Neutrophil (primary cell): Measurements from ENCODE around the gene RPS3.

ENCODE experiments used
- H3K27ac ChIP-seq: fragments of 200-600 bp; sonication (generic); 2 replicates; pipeline ENCODE4 v1.5.1; 2016; ENCODE audit warnings: mild to moderate bottlenecking, moderate library complexity
- H3K27me3 ChIP-seq: fragments of 200-600 bp; sonication (generic); 2 replicates; pipeline ENCODE4 v1.6.0; 2016; ENCODE audit warnings: mild to moderate bottlenecking
- H3K36me3 ChIP-seq: fragments of 200-600 bp; sonication (generic); 2 replicates; pipeline ENCODE4 v1.5.1; 2017
- H3K4me1 ChIP-seq, 2 experiments: fragments of 200-600 bp in 1 of 2; sonication (generic) in 1 of 2; 1 replicate in 1 of 2; 2 replicates in 1 of 2; pipeline versions ENCODE4 v1.5.1 to v1.6.1; 2013 to 2016; ENCODE audit warnings: low read depth in 1 of 2, low read length in 1 of 2, mild to moderate bottlenecking in 1 of 2, moderate library complexity in 1 of 2; ENCODE audit not compliant: control insufficient read depth in 1 of 2, insufficient read depth in 1 of 2
- H3K4me3 ChIP-seq, 2 experiments: fragments of 200-600 bp in 1 of 2; sonication (generic) in 1 of 2; 1 replicate in 1 of 2; 2 replicates in 1 of 2; pipeline ENCODE4 v1.5.1; 2013 to 2016; ENCODE audit warnings: low read depth in 1 of 2, low read length in 1 of 2, mild to moderate bottlenecking in 1 of 2, moderate library complexity in 1 of 2
- H3K9me3 ChIP-seq: fragments of 200-600 bp; sonication (generic); 2 replicates; pipeline ENCODE4 v1.5.1; 2016
- TF ChIP-seq, protein P1 (sequence below): fragments of 200-600 bp; sonication (generic); IDR thresholded peaks from 2 replicates; pipeline ENCODE4 v1.5.1; 2016; ENCODE audit warnings: antibody characterized with exemption

The RPS3 gene

DNA sequence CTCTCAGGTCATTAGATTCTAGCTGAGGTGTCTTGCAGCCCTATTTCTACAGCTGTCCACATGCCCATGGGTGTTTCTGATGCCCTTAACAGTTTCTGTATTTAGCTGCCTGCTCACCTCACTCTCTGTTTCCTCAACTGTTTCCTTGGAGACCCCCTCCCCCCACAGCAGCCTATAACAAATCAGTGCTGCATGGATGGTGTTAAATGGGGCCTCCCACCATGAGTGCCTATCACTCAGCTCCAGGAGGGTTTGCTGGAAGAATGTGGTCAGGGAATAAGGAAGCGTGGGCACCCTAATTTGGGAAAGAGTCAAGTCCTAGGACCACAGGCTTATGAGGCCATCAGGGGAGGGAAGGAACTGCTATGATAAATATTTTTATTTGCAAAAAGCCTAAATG is 25.1 kb downstream of the RPS3 start:
- Histone ChIP-seq H3K4me3 (no peak overlapping the region), H3K27ac (no peak overlapping the region), H3K36me3 (peaks cover 15% of the 10 kb centered on the region), H3K27me3 (peaks cover 31% of the 10 kb centered on the region), H3K4me1 (peaks cover 0 to 12% of the 10 kb centered on the region in 2 experiments), H3K9me3 (peaks cover 5% of the 10 kb centered on the region)
- TF ChIP-seq, protein P1, sequence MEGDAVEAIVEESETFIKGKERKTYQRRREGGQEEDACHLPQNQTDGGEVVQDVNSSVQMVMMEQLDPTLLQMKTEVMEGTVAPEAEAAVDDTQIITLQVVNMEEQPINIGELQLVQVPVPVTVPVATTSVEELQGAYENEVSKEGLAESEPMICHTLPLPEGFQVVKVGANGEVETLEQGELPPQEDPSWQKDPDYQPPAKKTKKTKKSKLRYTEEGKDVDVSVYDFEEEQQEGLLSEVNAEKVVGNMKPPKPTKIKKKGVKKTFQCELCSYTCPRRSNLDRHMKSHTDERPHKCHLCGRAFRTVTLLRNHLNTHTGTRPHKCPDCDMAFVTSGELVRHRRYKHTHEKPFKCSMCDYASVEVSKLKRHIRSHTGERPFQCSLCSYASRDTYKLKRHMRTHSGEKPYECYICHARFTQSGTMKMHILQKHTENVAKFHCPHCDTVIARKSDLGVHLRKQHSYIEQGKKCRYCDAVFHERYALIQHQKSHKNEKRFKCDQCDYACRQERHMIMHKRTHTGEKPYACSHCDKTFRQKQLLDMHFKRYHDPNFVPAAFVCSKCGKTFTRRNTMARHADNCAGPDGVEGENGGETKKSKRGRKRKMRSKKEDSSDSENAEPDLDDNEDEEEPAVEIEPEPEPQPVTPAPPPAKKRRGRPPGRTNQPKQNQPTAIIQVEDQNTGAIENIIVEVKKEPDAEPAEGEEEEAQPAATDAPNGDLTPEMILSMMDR = no peak

DNA sequence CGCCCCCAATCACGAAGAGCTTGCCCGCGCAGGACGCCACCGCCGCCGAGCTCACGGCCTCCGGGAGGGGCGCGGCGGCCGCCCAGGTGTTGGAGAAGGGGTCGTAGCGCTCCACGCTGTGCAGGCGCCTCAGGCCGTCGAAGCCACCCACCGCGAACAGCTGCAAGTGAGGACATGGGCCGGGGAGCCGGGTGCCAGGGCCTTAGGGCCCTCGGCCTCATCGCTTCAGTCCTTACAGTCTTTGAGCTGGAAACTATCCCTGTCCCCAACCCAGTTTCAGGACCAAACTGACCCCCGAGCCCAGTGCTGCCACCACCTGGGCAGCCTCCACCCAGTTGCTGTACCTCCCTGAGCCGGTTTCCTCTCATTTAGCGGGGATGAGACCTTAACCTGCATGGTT is 26.1 kb downstream of the RPS3 start:
- TF ChIP-seq, protein P1 = no peak

DNA sequence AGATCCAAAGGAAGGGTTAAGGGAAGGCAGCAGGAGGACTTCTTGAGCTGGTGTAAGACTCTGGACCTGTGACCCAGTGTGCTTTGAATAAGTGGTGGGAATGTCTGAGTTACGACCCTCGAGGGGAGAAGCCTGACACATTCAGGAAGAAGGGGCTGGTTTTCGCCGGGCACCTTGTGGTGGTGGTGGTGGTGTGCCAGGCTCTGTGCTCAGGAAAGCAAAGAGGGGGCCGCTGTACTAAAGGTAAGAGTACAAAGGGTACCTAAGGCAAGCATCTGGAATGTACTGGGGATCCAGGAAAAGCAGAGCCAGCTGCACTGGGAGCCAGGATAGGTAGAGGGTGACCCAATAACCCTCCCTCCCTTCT is 27.4 kb downstream of the RPS3 start:
- TF ChIP-seq, protein P1 = no peak
- H3K36me3 ChIP-seq = peaks cover 15% of the 10 kb centered on the region
- H3K4me3 ChIP-seq = no peak overlapping the region
- H3K27ac ChIP-seq = no peak overlapping the region
- peaks cover 6% of the 10 kb centered on the region for H3K9me3 ChIP-seq
- peaks cover 54% of the 10 kb centered on the region for H3K27me3 ChIP-seq
- peaks cover 10 to 25% of the 10 kb centered on the region in 2 experiments for H3K4me1 ChIP-seq

More for the DNA sequence above, 26.1 kb downstream of the RPS3 start:
- Histone ChIP-seq H3K4me1 (peaks cover 6 to 20% of the 10 kb centered on the region in 2 experiments), H3K4me3 (no peak overlapping the region), H3K27me3 (peaks cover 42% of the 10 kb centered on the region), H3K9me3 (peaks cover 6% of the 10 kb centered on the region), H3K36me3 (peaks cover 15% of the 10 kb centered on the region), H3K27ac (no peak overlapping the region)

DNA sequence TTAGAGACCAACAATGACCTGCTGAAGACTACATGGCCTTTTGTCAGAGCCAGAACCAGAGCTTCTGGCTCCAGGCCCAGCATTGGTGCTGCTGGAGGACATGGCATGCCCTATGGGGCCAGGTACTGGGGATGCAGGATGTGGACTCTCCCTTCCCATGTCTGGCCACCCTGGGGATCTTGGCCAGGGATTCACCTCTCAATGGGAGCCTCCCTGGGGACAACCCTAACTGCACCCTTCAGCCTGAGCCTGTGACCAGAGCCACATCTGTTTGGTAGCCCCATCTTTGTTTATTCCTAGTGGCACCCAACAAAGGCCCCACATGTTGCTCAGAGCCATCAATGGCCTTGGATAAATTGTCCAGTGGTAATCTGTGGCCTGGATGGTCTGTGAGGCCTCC is 27.9 kb downstream of the RPS3 start:
- Histone ChIP-seq H3K4me1 (peaks cover 10 to 25% of the 10 kb centered on the region in 2 experiments), H3K27ac (no peak overlapping the region), H3K9me3 (peaks cover 6% of the 10 kb centered on the region), H3K36me3 (peaks cover 14% of the 10 kb centered on the region), H3K27me3 (peaks cover 59% of the 10 kb centered on the region), H3K4me3 (no peak overlapping the region)
- TF ChIP-seq, protein P1 = no peak

DNA sequence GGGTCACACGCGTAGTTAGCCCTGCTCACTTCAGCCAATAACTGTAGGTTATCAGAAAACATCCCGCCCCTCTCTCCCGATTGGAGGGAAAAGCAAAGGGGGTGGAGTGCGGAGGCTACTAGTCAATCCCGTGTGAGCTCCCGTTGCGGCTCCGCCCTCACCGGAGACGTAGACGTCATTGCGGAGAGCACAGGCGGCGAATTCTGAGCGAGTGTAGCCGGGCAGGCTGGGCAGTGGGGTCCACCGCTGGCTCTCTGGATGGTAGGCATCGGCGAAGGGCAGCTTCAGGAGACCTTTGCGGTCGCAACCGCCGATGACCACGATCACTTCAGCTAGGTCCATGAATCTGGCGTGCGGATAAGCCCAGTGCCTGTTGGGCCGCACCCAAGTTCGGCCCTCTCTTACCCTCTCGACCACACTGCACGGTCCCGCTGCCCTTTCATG is 29.0 kb downstream of the RPS3 start:
- H3K27me3 ChIP-seq = peaks cover 70% of the 10 kb centered on the region
- H3K9me3 ChIP-seq = peaks cover 6% of the 10 kb centered on the region
- peaks cover 10 to 25% of the 10 kb centered on the region in 2 experiments for H3K4me1 ChIP-seq
- H3K4me3 ChIP-seq = peak overlapping the region in 1 of 2 experiments; percentile 51
- H3K36me3 ChIP-seq = peaks cover 5% of the 10 kb centered on the region
- H3K27ac ChIP-seq = no peak overlapping the region
- TF ChIP-seq, protein P1 = no peak
